ENCODE data around the gene CYP2U1.

The CYP2U1 gene

DNA sequence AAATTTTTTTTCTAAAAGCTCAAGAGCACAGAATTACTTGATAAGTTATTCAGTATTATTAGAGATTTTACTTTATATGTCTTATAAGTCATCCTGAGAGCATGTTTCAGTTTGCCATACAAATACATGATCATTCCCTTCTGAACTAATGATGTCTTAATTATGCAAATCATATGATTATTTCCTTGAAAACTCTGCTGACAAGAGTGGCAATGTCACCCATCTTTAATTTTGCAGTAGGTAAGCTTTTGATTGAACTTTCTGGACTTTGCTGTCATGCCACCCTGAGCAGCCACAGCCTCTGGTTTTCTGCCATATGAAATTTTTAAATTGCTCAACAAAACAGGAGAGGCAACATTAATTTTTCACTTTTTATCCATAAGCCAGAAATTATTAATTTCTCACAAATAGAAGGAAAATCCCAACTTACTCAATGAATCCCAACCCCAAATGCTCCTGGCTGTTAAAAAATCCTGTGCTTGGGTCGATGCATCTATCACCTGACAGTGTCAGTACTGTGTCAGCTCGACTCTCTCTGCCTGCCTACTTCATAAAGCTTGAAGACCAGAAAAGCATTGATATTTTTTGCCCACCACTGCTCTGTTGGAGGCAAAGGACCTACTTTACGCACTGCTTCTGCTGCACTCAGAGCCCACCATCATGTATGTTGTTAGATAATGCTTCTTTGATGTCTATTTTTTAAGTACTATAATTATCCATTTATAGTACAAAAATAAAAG, 46.8 kb downstream of the CYP2U1 start:
- H3K27ac ChIP-seq: no peak overlapping the region
- no peak for TF ChIP-seq CTCF (conservative IDR thresholded peaks at IDR 0.05)

DNA sequence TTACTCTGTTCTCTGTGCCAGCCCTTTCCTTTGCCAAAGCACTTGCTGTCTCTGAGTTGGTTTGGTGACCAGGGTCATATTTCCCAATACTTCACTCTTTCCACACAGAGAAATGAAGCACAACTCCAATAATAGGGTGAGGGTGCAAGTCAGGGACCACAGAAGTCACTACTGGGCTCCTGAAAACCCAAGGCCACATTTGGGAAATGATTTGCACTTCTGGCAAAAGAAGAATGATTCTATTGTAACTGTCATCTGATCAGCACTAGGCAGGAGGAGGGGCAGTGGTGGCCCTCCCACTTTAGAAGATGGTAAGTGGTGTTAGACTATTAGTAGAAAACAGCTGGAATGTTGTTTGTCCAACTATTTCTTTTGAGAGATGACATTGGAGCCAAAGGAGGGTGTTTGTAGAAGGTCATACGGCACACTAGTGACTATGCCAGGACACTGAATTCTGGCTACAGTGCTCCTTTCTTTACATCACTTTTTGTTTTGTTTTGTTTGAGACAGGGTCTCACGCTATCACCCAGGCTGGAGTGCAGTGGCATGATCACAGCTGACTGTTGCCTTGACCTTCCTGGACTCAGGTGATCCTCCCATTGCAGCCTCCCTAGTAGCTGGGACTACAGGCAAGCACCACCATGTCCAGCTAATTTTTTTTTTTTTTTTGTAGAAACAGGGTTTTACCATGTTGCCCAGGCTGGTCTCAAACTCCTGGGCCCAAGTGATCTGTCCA, 47.5 kb downstream of the CYP2U1 start:
- H3K27ac ChIP-seq: no peak overlapping the region
- no peak for TF ChIP-seq CTCF (conservative IDR thresholded peaks at IDR 0.05)

DNA sequence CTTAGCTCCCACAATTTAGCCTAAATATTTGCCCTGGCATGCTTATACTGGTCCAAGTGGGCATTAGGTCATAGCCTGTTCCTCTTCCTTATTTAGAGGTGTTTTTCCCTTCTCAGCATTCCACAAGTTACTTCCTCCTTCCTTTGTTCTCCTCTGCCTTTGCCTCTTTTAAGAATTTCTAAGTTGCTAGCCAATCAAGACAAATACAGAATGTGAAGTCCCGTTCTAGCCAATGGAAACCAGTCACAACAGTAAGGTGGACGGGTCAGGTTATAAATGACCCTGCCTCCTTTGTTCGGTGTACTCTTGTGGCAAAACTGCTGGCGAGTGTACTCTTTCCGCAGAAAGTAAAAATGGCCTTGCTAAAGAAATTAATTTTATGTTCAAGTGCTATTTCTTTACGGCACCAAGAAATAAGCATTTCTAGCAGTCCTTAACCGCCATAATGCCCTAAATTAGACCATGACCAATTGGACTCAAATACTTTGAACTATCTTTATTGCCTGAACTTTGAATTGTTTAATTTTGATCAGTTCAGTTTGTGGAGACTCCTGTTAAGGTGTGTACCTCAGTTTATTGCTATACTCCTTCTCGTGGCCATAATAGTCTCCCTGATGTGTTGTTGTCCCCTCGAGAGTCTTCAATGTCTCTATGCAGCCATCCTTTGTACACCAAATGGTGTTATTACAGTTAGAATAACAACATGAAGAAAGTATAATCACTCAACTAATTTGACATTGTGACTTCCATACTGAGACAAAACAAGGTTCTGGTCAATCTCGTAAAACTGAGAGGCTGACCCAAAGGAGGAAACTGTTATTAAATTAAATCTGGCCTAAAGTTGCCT, 56.8 kb downstream of the CYP2U1 start:
- no peak for TF ChIP-seq CTCF (conservative IDR thresholded peaks at IDR 0.05)
- H3K27ac ChIP-seq: no peak overlapping the region; the same call in 1 of the 2 replicates

DNA sequence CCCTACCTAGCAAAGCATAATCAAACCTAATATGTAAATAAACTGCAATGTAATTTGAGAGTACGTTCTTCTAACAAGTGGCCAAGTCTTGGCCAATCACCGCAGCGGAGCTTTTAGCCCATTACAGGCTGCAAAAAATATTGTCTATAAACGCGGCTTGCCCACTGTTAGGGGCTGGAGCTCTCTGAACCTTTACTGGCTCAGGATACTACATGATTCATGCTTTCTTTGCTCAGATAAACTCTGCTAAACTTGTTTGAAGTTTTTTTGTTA, 57.4 kb downstream of the CYP2U1 start:
- peak overlapping the region; percentile 88; the same call in 1 of the 2 replicates for H3K27ac ChIP-seq

GRCh38 chr4:107989162-107989536, 57.8 kb downstream of the CYP2U1 start:
- peak overlapping the region; percentile 88 for H3K27ac ChIP-seq
- no peak for TF ChIP-seq CTCF (conservative IDR thresholded peaks at IDR 0.05)

More for the DNA sequence above, 57.4 kb downstream of the CYP2U1 start:
- TF ChIP-seq CTCF (conservative IDR thresholded peaks at IDR 0.05): no peak

DNA sequence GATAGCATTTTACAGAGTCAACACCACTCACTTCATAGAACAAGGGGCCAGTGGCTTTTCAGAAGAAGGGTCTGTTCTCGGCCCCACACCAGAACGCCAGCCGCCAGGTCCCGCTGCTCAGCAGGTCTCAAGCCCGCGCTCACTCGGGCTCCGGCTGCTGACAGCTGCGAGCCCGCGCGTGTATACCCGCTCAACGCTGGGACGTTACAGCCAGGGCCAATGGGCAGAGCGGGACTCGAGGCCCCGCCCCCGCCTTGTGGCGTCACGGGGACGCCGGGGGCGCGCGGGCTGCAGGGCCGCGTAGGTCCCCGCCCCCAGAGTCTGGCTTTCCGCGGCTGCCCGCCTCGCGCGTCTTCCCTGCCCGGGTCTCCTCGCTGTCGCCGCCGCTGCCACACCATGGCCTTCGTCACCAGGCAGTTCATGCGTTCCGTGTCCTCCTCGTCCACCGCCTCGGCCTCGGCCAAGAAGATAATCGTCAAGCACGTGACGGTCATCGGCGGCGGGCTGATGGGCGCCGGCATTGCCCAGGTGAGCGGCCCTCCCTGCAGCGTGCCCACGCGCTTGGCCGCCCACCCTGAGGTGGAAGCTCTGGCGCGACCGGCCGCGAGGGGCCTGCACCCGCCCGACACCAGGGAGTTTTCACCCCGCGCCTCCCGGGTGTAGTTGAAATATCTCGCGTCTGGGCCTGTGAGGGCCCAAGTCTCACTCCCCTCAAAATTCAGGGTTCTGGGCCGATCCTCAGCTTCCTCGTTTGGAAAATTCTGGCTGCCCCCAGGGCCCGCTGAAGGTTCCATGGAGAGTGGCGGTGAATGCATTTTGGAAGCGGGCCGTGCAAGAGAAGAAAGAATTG, 58.4 kb downstream of the CYP2U1 start, which contains the start of gene HADH:
Gene HADH (plus strand): TSS at position 353 of the 850 bp plus-strand sequence. CDS start 44 bp downstream, at position 397.
- peak within 1 kb of the TSS; percentile 88 for H3K27ac ChIP-seq
- no peak for TF ChIP-seq CTCF (conservative IDR thresholded peaks at IDR 0.05)

All from VCaP (cell line).